Central memory CD8-positive, alpha-beta T cell (primary cell): ENCODE measurements around the gene NIPAL1.
"Not testable (repeated sequence)": the region's sequence is repeated elsewhere in the genome, so short reads cannot be mapped to it uniquely, and the experiment has no call there.

Source experiments
- ATAC-seq: fragments of 150-1000 bp; cut with Tn5 transposase; replicated peaks from 2 replicates; pipeline ENCODE4 v1.10.0; 2022; ENCODE audit warnings: mild to moderate bottlenecking, moderate FRiP score, moderate number of reproducible peaks; ENCODE audit not compliant: poor library complexity, severe bottlenecking; ENCODE audit errors: extremely low read depth
- DNase-seq, 2 donors: peaks; one replicate each; pipeline ENCODE4 v3.0.0; 2021; ENCODE audit warnings: low spot score in 2 of 2
- H3K27ac Mint-ChIP-seq: one replicate; pipeline ENCODE4 v1.8.0; 2022; ENCODE audit warnings: low read depth, mild to moderate bottlenecking, moderate library complexity, mixed read lengths
- H3K27me3 Mint-ChIP-seq: one replicate; pipeline ENCODE4 v1.8.0; 2022; ENCODE audit warnings: mixed read lengths
- H3K36me3 Mint-ChIP-seq: one replicate; pipeline ENCODE4 v1.8.0; 2022; ENCODE audit warnings: mild to moderate bottlenecking, moderate library complexity, mixed read lengths; ENCODE audit not compliant: insufficient read depth
- H3K4me1 Mint-ChIP-seq: one replicate; pipeline ENCODE4 v1.8.0; 2022; ENCODE audit warnings: mixed read lengths
- H3K4me3 Mint-ChIP-seq: one replicate; pipeline ENCODE4 v1.8.0; 2022; ENCODE audit warnings: mild to moderate bottlenecking, moderate library complexity, mixed read lengths
- H3K9me3 Mint-ChIP-seq: one replicate; pipeline ENCODE4 v1.8.0; 2022; ENCODE audit warnings: mixed read lengths

Gene NIPAL1

DNA sequence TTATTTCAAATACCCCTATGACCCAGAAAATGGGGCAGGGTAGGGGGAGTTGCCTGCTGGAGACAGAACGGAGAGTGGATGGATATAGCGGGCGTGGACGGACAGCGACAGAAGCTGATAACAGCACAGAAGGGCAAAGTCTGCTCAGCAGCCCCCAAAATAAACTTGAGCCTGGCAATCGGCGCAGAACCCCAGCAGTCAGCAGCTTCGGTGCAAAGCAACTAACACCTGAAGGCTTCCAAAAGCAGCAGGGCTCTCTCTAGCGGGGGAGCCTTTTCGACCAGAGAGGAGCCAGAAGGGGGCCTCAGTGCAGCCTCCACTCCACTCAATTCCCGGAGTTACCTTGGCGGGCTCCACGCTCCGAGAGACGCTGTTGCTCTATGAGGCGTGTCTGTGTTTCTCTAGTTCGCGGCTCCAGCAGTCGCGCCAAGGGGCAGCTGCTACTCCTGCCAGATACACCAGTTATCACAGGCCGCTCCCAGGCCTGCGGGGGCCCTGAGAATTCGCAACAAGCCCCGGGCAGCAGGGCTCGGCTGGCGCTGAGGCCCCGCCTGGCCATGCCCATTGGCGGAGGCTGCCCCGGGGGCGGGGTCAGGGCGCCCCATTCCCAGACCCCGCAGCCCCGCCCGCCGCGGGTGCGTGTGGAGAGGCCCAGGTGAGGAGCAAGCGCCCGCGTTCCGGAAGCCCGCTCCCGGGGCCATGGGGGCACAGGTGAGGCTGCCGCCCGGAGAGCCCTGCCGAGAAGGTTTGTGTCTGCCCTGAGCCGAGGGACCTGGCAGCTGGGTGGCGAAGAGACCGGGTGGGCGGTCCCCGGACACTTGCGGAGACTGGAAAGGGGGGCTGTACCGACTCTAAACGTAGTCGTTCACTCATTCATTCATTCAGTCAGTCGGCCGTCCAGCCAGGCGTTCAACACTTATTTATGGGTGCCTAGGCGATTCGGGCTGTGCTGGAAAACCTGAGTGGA lies at the start of gene NIPAL1, which contains the start of gene CNGA1:
TSS of gene NIPAL1 (plus strand) at position 632 of the 967 bp plus-strand sequence. CDS start at position 700, 68 bp downstream.
TSS of gene CNGA1 (minus strand) at position 541 of the 967 bp plus-strand sequence. CDS start 63,992 bp downstream, outside the sequence.
- Mint-ChIP-seq H3K27me3 (peaks cover 31% of the 10 kb centered on the region), H3K9me3 (no peaks in the 10 kb centered on the region), H3K36me3 (peaks cover 4% of the 10 kb centered on the region), H3K4me3 (peak within 1 kb of the TSS; percentile 77), H3K4me1 (peaks cover 5% of the 10 kb centered on the region), H3K27ac (no peak within 1 kb of the TSS)
- ATAC-seq (peak; percentile 76), DNase-seq (peak; percentile 17 to 33)

DNA sequence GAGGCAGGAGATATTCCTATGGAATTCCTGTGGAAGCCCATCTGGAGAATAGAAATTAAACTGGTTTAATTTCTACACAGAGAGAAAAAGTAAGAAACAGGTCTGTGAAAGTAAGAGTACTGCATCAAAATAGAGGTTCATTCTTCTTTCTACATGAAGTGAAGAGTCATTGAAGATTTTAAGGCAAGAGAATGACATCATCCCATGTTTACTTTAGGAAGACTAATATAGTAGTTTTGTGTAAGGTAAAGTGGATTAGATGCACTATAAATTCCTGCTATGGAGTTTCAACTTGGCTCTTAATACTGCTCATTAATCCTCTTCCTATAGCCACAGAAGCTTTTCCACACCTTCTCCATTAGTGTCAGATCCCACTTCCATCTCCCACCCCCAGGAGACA lies 47.7 kb upstream of the NIPAL1 start:
- no peaks in the 10 kb centered on the region for H3K36me3 Mint-ChIP-seq
- peaks cover 37% of the 10 kb centered on the region for H3K27me3 Mint-ChIP-seq
- ATAC-seq (no peak), DNase-seq (no peak)
- no peak overlapping the region for H3K27ac Mint-ChIP-seq
- H3K4me3 Mint-ChIP-seq, result no peak overlapping the region
- no peaks in the 10 kb centered on the region for H3K9me3 Mint-ChIP-seq
- no peaks in the 10 kb centered on the region for H3K4me1 Mint-ChIP-seq

DNA sequence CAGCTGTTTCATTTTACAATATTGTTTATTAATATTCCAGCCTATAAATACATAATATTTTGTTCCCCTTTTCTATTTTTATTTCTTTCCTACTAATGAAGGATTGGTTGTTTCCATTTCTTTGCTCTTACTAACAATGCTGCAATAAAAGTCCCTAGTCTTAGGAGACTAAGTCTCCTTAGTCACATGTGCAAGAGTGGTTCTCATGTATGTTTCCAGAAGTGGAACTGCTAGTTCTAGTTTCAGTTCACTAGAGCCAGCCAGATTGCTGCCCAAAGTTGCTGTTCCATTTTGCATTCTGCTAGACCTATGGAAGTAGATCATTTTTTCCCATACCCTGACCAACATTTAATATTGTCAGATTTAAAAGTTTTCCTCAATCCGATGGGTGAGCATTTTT lies 44.4 kb upstream of the NIPAL1 start:
- H3K4me1 Mint-ChIP-seq, result no peaks in the 10 kb centered on the region
- no peak overlapping the region for H3K27ac Mint-ChIP-seq
- no peak for DNase-seq
- H3K4me3 Mint-ChIP-seq, result no peak overlapping the region
- no peak for ATAC-seq
- H3K36me3 Mint-ChIP-seq, result no peaks in the 10 kb centered on the region
- peaks cover 26% of the 10 kb centered on the region for H3K27me3 Mint-ChIP-seq
- H3K9me3 Mint-ChIP-seq, result no peaks in the 10 kb centered on the region

DNA sequence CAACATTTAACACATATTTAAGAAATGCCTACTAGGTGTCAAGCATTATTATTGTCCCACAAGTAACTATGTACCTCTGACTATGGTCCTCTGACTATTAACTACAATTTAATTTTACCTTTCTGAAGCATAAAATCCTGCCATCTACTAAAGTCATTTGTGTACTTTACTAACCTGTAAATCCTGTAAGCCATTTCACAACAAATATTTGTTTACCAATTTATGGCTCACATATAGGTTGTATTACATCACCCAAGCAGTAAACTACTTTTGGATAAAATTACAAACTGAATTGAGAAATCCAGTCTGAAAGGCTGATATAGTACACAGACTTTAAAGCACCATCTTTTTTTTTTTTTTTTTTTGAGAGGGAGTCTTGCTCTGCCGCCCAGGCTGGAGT lies 43.9 kb upstream of the NIPAL1 start:
- Mint-ChIP-seq H3K4me3 (no peak overlapping the region), H3K36me3 (no peaks in the 10 kb centered on the region), H3K27me3 (peaks cover 26% of the 10 kb centered on the region), H3K9me3 (no peaks in the 10 kb centered on the region), H3K4me1 (no peaks in the 10 kb centered on the region), H3K27ac (no peak overlapping the region)
- ATAC-seq (no peak), DNase-seq (no peak)

- Mint-ChIP-seq H3K4me1 (no peaks in the 10 kb centered on the region), H3K27me3 (peaks cover 8% of the 10 kb centered on the region), H3K27ac (no peak overlapping the region), H3K4me3 (no peak overlapping the region), H3K36me3 (no peaks in the 10 kb centered on the region), H3K9me3 (no peaks in the 10 kb centered on the region)
- DNase-seq, result no peak
- no peak for ATAC-seq
These were observed 42.0 kb upstream of the NIPAL1 start for GRCh38 chr4:47974566-47974965.

- no peak for DNase-seq
- peaks cover 10% of the 10 kb centered on the region for H3K4me1 Mint-ChIP-seq
- no peak overlapping the region for H3K27ac Mint-ChIP-seq
- H3K9me3 Mint-ChIP-seq, result peaks cover 5% of the 10 kb centered on the region
- H3K4me3 Mint-ChIP-seq, result no peak overlapping the region
- no peaks in the 10 kb centered on the region for H3K36me3 Mint-ChIP-seq
- H3K27me3 Mint-ChIP-seq, result peaks cover 53% of the 10 kb centered on the region
- ATAC-seq, result no peak
These were observed 26.4 kb upstream of the NIPAL1 start for GRCh38 chr4:47990145-47990544.

DNA sequence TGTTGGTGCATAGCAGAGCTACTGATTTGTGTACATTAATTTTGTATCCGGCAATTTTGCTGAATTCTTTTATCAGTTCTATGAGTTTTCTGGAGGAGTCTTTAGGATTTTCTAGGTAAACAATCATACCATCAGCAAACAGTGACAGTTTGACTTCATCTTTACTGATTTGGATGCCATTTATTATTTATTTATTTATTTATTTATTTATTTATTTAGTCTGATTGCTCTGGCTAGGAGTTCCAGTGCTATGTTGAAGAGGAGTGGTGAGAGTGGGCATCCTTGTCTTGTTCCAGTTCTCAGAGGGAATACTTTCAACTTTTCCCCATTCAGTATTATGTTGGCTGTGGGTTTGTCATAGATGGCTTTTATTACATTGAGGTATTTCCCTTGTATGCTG lies 24.1 kb upstream of the NIPAL1 start:
- H3K27ac Mint-ChIP-seq, H3K4me3 Mint-ChIP-seq, H3K36me3 Mint-ChIP-seq, H3K9me3 Mint-ChIP-seq, DNase-seq, ATAC-seq: not testable (repeated sequence)
- H3K27me3 Mint-ChIP-seq, result peaks cover 41% of the 10 kb centered on the region
- peaks cover 10% of the 10 kb centered on the region for H3K4me1 Mint-ChIP-seq

GRCh38 chr4:47996021-47996420 lies 20.6 kb upstream of the NIPAL1 start:
- Mint-ChIP-seq H3K4me1 (peaks cover 10% of the 10 kb centered on the region), H3K4me3 (no peak overlapping the region), H3K27ac (no peak overlapping the region), H3K36me3 (peaks cover 1% of the 10 kb centered on the region), H3K9me3 (no peaks in the 10 kb centered on the region), H3K27me3 (peaks cover 40% of the 10 kb centered on the region)
- DNase-seq (no peak), ATAC-seq (no peak)

- Mint-ChIP-seq H3K9me3 (no peaks in the 10 kb centered on the region), H3K4me1 (no peaks in the 10 kb centered on the region), H3K36me3 (peaks cover 1% of the 10 kb centered on the region), H3K4me3 (no peak overlapping the region), H3K27ac (no peak overlapping the region), H3K27me3 (peaks cover 9% of the 10 kb centered on the region)
- ATAC-seq (no peak), DNase-seq (no peak)
These were observed 14.3 kb upstream of the NIPAL1 start for GRCh38 chr4:48002267-48002666.

GRCh38 chr4:48003568-48003967 lies 13.0 kb upstream of the NIPAL1 start:
- H3K36me3 Mint-ChIP-seq, H3K27ac Mint-ChIP-seq, ATAC-seq, H3K4me1 Mint-ChIP-seq, DNase-seq, H3K9me3 Mint-ChIP-seq, H3K4me3 Mint-ChIP-seq, H3K27me3 Mint-ChIP-seq: not testable (repeated sequence)

GRCh38 chr4:48005781-48006180 lies 10.8 kb upstream of the NIPAL1 start:
- Mint-ChIP-seq H3K9me3 (no peaks in the 10 kb centered on the region), H3K36me3 (peaks cover 1% of the 10 kb centered on the region), H3K4me3 (no peak overlapping the region), H3K27me3 (peaks cover 6% of the 10 kb centered on the region), H3K27ac (no peak overlapping the region), H3K4me1 (no peaks in the 10 kb centered on the region)
- DNase-seq (no peak), ATAC-seq (no peak)

- Mint-ChIP-seq H3K36me3 (no peaks in the 10 kb centered on the region), H3K9me3 (no peaks in the 10 kb centered on the region), H3K27me3 (peaks cover 22% of the 10 kb centered on the region), H3K4me1 (no peaks in the 10 kb centered on the region), H3K27ac (no peak overlapping the region), H3K4me3 (no peak overlapping the region)
- ATAC-seq, result no peak
- DNase-seq, result no peak
These were observed 8.5 kb upstream of the NIPAL1 start for GRCh38 chr4:48008021-48008596.

- not testable (repeated sequence) for H3K4me3 Mint-ChIP-seq, DNase-seq, H3K27ac Mint-ChIP-seq, ATAC-seq, H3K4me1 Mint-ChIP-seq, H3K36me3 Mint-ChIP-seq, H3K9me3 Mint-ChIP-seq
- peaks cover 41% of the 10 kb centered on the region for H3K27me3 Mint-ChIP-seq
These were observed 5.7 kb upstream of the NIPAL1 start for GRCh38 chr4:48010906-48011305.
